NCI-H460 (cell line): Measurements from ENCODE around the gene SCNN1G. TPM values are rescaled to one million over a fixed set of nuclear protein-coding genes. Genes with fewer than 3 reads are reported as not detected.
"Not testable (repeated sequence)": the region's sequence is repeated elsewhere in the genome, so short reads cannot be mapped to it uniquely, and the experiment has no call there.

ENCODE experiments used
- DNase-seq: peaks from one replicate; pipeline ENCODE4 v3.0.0-alpha.2; 2016; ENCODE audit warnings: low read depth; ENCODE audit errors: extremely low read depth
- polyA plus RNA-seq: library from polyadenylated mRNA; depleted of rRNA; stranded (reverse); fragments of >200 nt; gene quantifications from 2 replicates; pipeline ENCODE4 v1.2.3, GENCODE V29; 2014; cell fraction: nucleus; rRNA removed
- total RNA-seq: library from RNA; depleted of rRNA; stranded (reverse); fragments of >200 nt; shearing (Covaris generic); gene quantifications from 2 replicates; pipeline ENCODE4 v1.2.3, GENCODE V29; 2014; rRNA removed

Gene SCNN1G
- not detected in 2 replicates for total RNA-seq
- polyA plus RNA-seq = not detected in 2 replicates

DNA sequence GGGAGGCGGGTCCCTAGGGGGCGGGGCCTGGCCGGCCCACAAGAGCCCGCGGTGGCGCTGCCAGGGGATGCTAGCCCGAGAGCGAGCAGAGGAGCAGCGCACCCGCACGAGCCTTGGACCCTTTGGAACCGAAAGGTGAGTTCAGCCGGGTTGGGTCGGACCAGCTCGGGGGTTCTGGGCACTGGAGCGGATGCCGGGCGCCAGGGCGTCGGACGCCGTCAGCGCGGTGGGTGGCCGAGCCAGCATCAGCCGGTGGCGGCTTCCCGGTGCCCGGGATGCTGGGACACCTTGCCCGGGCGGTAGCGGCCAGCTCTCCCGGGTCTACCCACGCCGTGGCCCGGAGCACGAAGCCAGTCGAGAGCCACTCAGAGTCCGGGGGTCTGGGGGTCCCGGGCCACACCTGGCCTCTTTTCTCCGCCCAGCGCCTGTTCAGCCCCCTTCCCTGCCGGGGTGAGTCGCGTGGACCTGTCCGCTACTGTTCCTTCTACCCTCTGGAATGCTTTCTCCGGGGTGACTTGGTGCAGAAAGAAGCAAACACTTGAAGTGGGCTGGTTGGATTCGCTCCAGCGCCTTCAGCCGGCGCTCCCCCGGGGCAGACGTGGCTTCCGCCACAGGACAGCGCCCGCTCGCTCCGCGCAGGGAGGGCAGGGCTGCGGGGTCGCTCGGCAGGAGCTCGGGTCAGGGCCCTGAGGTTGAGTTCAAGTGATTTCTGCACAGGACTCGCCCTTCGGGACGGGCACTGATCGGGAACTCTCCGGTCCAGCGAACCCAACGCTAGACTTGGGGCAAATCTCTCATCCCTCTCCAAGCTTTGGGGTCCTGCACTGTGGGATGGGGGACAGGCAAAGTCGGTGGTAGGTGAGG, at the start of gene SCNN1G:
TSS of gene SCNN1G (plus strand) at position 67 of the 864 bp plus-strand sequence. CDS start 3,527 bp downstream, outside the sequence.
- DNase-seq = no peak

GRCh38 chr16:23132775-23133463, 49.6 kb upstream of the SCNN1G start:
- no peak for DNase-seq

GRCh38 chr16:23134274-23134673, 48.3 kb upstream of the SCNN1G start:
- DNase-seq = no peak

DNA sequence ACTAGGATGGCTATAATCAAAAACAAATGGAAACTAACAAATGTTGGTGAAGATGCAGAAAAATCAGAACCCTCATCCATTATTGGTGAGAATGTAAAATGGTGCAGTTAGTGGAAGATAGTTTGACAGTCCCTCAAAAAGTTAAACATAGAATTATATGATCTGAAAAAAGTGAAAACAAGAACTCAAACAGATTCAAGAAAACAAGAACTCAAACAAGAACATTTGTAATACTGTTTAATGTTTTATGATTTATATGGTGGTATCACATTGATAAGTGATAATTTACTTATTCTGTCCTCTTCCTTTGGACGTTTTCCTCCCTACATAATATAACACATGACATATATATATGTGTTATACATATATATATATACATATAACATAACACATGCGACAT, 45.3 kb upstream of the SCNN1G start:
- DNase-seq = no peak

DNA sequence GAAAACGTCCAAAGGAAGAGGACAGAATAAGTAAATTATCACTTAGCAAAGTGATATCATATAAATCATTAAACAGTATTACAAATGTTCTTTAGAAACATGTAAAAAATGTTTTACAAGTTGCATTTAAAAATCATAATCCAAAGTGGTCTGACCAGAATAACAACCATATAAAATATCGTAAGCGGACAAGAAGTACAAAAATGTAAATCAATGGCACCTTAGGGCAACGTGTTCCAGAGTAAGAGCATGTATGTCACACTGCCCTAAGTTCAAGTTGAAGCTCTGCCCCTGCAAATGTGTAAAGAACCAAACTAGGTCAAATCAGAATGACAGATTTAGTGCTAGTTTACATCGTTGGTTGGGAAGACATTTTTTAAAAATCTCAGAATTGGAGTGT, 44.7 kb upstream of the SCNN1G start:
- DNase-seq = no peak

DNA sequence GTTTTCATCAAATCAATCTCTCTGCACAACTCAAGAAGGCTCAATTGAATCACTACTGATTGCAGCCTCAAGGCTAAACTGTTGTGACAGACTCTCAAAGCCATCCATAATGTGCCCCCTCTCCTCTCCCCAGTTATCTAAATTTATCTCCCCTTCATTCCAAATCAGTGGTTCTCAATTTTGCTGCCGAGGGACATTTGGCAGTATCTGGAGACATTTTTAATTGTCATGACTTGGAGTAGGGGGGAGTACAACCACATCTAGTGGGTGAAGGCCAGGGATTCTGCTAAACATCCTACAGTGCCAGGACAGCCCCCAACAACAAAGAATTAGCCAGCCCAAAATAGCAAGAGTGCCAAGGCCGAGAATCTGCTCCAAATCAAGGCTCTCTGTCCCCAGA, 42.4 kb upstream of the SCNN1G start:
- no peak for DNase-seq

- DNase-seq = no peak
Measured at GRCh38 chr16:23141033-23141432, 41.5 kb upstream of the SCNN1G start.

- DNase-seq = no peak
Measured at GRCh38 chr16:23141500-23141899, 41.0 kb upstream of the SCNN1G start.

GRCh38 chr16:23141959-23142740, 40.4 kb upstream of the SCNN1G start:
- no peak for DNase-seq

DNA sequence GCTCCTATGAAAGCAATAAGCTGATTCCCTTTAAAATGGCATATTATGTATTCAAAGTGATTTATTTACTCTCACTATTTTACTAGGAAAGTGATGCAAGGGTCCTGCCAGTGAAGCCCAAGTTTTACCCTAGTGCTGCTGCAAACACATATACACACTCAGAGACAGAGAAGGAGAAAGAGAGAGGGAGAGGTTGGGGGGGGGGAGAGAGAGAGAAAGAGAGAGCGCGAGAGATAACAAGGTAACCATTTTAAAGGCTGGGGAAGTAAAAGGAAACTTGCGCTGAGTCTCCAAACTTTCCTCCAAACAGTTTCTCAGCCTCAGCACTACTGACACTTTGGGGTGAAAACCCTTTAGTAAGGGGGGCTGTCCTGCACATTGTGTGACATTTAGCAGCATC, 39.2 kb upstream of the SCNN1G start:
- no peak for DNase-seq

- DNase-seq = not testable (repeated sequence)
Measured at GRCh38 chr16:23144393-23144792, 38.2 kb upstream of the SCNN1G start.

DNA sequence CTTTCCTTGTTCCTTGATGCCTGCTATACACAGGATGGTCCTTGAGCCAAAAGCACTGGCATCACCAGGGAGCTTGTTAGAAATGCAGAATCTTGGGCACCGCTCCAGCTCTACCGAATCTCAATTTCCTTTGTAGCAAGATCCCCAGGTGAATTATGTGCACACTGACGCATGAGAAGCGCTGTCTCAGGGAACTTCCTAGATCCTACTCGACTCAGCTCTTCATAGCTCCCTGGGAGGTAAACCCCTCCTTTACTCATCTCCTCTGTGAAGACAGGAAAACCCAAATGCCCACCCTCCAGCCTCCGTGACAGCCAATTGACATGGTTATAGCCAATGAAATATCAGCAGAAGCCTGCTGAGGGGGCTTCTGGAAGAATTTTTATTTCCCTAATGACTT, 37.4 kb upstream of the SCNN1G start:
- DNase-seq = no peak

DNA sequence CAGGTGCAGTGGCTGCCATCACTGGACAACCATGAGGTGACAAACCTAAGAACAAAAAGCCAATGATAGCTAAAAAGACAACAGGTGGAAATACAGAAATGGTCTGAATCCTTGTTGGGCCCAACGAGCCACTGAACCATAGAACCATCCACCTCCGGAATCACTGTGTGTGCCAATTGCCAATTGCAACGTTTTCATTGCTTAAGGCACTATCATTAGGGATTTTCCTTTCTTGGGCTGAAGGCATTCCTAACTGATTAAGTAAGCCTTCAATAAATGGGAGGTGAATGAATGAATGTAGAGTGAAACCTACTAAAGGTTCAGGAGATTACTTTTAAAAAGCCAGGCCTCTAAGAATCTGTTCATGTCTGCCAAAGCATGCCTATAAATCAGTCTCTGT, 36.9 kb upstream of the SCNN1G start:
- no peak for DNase-seq

GRCh38 chr16:23146877-23147601, 35.5 kb upstream of the SCNN1G start:
- no peak for DNase-seq

- no peak for DNase-seq
Measured at GRCh38 chr16:23147666-23148065, 34.9 kb upstream of the SCNN1G start.

- no peak for DNase-seq
Measured at GRCh38 chr16:23148166-23148512, 34.4 kb upstream of the SCNN1G start.

- peak; percentile 42 for DNase-seq
Measured at GRCh38 chr16:23148513-23149266, 33.9 kb upstream of the SCNN1G start.

DNA sequence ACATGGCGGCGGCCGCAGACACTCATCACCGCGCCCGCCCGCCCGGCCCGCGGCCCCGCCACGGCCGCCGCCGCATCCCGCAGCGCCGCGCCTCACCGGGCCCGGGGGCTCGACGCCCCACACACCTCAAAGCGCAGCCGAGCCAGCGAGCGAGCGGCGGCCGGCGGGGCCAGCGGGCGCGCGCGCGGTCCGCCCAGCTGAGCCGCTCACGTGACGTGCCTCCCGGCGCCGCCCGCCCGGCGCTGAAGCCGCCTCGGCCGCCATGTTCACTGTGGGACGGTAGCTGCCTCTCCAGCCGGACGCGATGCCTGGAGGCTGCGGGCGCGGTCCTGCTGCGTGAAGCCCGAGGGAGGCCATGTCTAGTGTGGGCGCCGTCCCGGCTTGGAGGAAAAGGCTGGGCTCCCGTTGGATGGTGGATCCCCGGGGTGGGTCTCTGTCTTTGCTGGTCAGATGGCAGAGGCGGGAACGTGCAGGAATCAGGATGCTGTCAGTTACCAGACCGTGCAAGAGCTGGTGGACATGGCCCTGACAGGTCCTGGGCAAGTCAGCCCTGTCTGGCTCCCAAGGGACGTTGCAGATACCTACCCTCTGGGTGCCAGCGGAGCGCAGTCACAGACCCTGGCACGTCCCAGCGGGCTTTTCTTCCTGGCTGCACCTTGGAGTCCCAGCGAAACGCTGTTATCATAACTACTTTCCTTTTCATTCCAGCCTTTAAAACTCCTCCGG, 33.1 kb upstream of the SCNN1G start, which contains the start of gene USP31:
TSS of gene USP31 (minus strand) at position 186 of the 726 bp plus-strand sequence. CDS start at position 4, 182 bp downstream.
- peak; percentile 94 for DNase-seq

- DNase-seq = no peak
Measured at GRCh38 chr16:23149993-23150364, 32.6 kb upstream of the SCNN1G start.
